ENCODE results near the gene PAQR4. TPM values are rescaled to one million over a fixed set of nuclear protein-coding genes. Genes with fewer than 3 reads are reported as not detected.
"Not testable (repeated sequence)": the region's sequence is repeated elsewhere in the genome, so short reads cannot be mapped to it uniquely, and the experiment has no call there.

PAQR4 gene
- total RNA-seq (2014; rRNA removed; shearing (Covaris generic)) = 29.0 and 43.4 TPM in 2 replicates

GRCh38 chr16:2968738-2969544 is at the start of gene PAQR4:
Gene PAQR4 (plus strand): TSS chr16:2969348. CDS start chr16:2969675, 327 bp downstream.
- peak; percentile 87 for DNase-seq (ENCODE audit: low spot score)
- in situ Hi-C loops (cut with HindIII; ENCODE audit: low sequenced_read_pairs) = no loop called here

- peak; percentile 83 for DNase-seq (ENCODE audit: low spot score)
- in situ Hi-C loops (cut with HindIII; ENCODE audit: low sequenced_read_pairs) = no loop called here
Observed at GRCh38 chr16:2919511-2920255, 49.5 kb upstream of the PAQR4 start.

GRCh38 chr16:2923481-2923880 is 45.7 kb upstream of the PAQR4 start:
- DNase-seq (ENCODE audit: low spot score) = no peak
- in situ Hi-C loops (cut with HindIII; ENCODE audit: low sequenced_read_pairs) = no loop called here

- in situ Hi-C loops (cut with HindIII; ENCODE audit: low sequenced_read_pairs) = no loop called here
Observed at GRCh38 chr16:2924901-2925755, 44.0 kb upstream of the PAQR4 start.

GRCh38 chr16:2925951-2926649 is 43.0 kb upstream of the PAQR4 start:
- no peak for DNase-seq (ENCODE audit: low spot score)
- in situ Hi-C loops (cut with HindIII; ENCODE audit: low sequenced_read_pairs) = no loop called here

More at GRCh38 chr16:2924901-2925755, 44.0 kb upstream of the PAQR4 start:
- no peak for DNase-seq (ENCODE audit: low spot score)

GRCh38 chr16:2926650-2926999 is 42.5 kb upstream of the PAQR4 start:
- in situ Hi-C loops (cut with HindIII; ENCODE audit: low sequenced_read_pairs) = no loop called here

GRCh38 chr16:2927010-2927646 is 42.0 kb upstream of the PAQR4 start:
- DNase-seq (ENCODE audit: low spot score) = peak; percentile 90
- in situ Hi-C loops (cut with HindIII; ENCODE audit: low sequenced_read_pairs) = no loop called here

More at GRCh38 chr16:2926650-2926999, 42.5 kb upstream of the PAQR4 start:
- DNase-seq (ENCODE audit: low spot score) = no peak

GRCh38 chr16:2928151-2928550 is 41.0 kb upstream of the PAQR4 start:
- DNase-seq (ENCODE audit: low spot score); in situ Hi-C loops (cut with HindIII; ENCODE audit: low sequenced_read_pairs): not testable (repeated sequence)

GRCh38 chr16:2928796-2929195 is 40.4 kb upstream of the PAQR4 start:
- no peak for DNase-seq (ENCODE audit: low spot score)
- in situ Hi-C loops (cut with HindIII; ENCODE audit: low sequenced_read_pairs) = no loop called here

GRCh38 chr16:2929693-2930092 is 39.5 kb upstream of the PAQR4 start:
- in situ Hi-C loops (cut with HindIII; ENCODE audit: low sequenced_read_pairs) = no loop called here
- DNase-seq (ENCODE audit: low spot score) = no peak

GRCh38 chr16:2930236-2930635 is 38.9 kb upstream of the PAQR4 start:
- in situ Hi-C loops (cut with HindIII; ENCODE audit: low sequenced_read_pairs) = no loop called here
- no peak for DNase-seq (ENCODE audit: low spot score)

- in situ Hi-C loops (cut with HindIII; ENCODE audit: low sequenced_read_pairs); DNase-seq (ENCODE audit: low spot score): not testable (repeated sequence)
Observed at GRCh38 chr16:2931231-2931914, 37.8 kb upstream of the PAQR4 start.

GRCh38 chr16:2933136-2933535 is 36.0 kb upstream of the PAQR4 start:
- DNase-seq (ENCODE audit: low spot score) = no peak
- in situ Hi-C loops (cut with HindIII; ENCODE audit: low sequenced_read_pairs) = no loop called here

GRCh38 chr16:2933701-2934100 is 35.4 kb upstream of the PAQR4 start:
- in situ Hi-C loops (cut with HindIII; ENCODE audit: low sequenced_read_pairs) = no loop called here
- no peak for DNase-seq (ENCODE audit: low spot score)

GRCh38 chr16:2934450-2934849 is 34.7 kb upstream of the PAQR4 start:
- in situ Hi-C loops (cut with HindIII; ENCODE audit: low sequenced_read_pairs) = no loop called here
- no peak for DNase-seq (ENCODE audit: low spot score)

- in situ Hi-C loops (cut with HindIII; ENCODE audit: low sequenced_read_pairs) = no loop called here
- DNase-seq (ENCODE audit: low spot score) = no peak
Observed at GRCh38 chr16:2936436-2937011, 32.6 kb upstream of the PAQR4 start.

- in situ Hi-C loops (cut with HindIII; ENCODE audit: low sequenced_read_pairs) = no loop called here
Observed at GRCh38 chr16:2937170-2937569, 32.0 kb upstream of the PAQR4 start.

GRCh38 chr16:2938206-2938605 is 30.9 kb upstream of the PAQR4 start:
- no peak for DNase-seq (ENCODE audit: low spot score)
- in situ Hi-C loops (cut with HindIII; ENCODE audit: low sequenced_read_pairs) = no loop called here

More at GRCh38 chr16:2937170-2937569, 32.0 kb upstream of the PAQR4 start:
- no peak for DNase-seq (ENCODE audit: low spot score)

Measured in G401 (cell line).